Kidney (tissue), 14 donors: ENCODE data around the gene HOXC11. TPM values are rescaled to one million over a fixed set of nuclear protein-coding genes. Genes with fewer than 3 reads are reported as not detected.
A peak's percentile ranks its signal among the peaks of the same experiment; 100 is the strongest.

Source experiments
- DNase-seq, 5 donors: peaks; one replicate each; pipeline ENCODE4 v3.0.0-alpha.2; 2013 to 2020
- FAIRE-seq: peaks from 2 replicates; lab custom pipeline; 2012; peaks lifted over from hg19 to GRCh38; lab: Jason Lieb, UNC
- H3K27ac ChIP-seq, 2 donors: one replicate each; pipeline ENCODE4 v1.7.0; 2013; ENCODE audit warnings: low read depth in 2 of 2, low read length in 2 of 2, inconsistent platforms in 1 of 2
- H3K27me3 ChIP-seq: one replicate; pipeline ENCODE4 v1.7.1; 2013; ENCODE audit warnings: low read length, inconsistent platforms; ENCODE audit not compliant: control insufficient read depth, insufficient read depth
- H3K36me3 ChIP-seq, 3 donors: one replicate each; pipeline versions ENCODE4 v1.7.0 to v1.7.1; 2013; ENCODE audit warnings: low read length in 3 of 3, control low read depth in 1 of 3, inconsistent platforms in 1 of 3; ENCODE audit not compliant: insufficient read depth in 3 of 3, control insufficient read depth in 2 of 3
- H3K4me1 ChIP-seq, 3 donors: one replicate each; pipeline versions ENCODE4 v1.7.0 to v1.7.1; 2013; ENCODE audit warnings: low read length in 3 of 3, inconsistent platforms in 1 of 3, low read depth in 1 of 3; ENCODE audit not compliant: control insufficient read depth in 2 of 3, insufficient read depth in 2 of 3
- H3K4me3 ChIP-seq, 3 donors: one replicate each; pipeline versions ENCODE4 v1.7.0 to v1.8.1; 2013; ENCODE audit warnings: low read length in 3 of 3, control low read depth in 1 of 3, inconsistent platforms in 1 of 3
- H3K9ac ChIP-seq, 3 donors: one replicate each; pipeline versions ENCODE4 v1.7.0 to v1.7.1; 2013; ENCODE audit warnings: low read length in 3 of 3, control low read depth in 1 of 3, inconsistent platforms in 1 of 3
- H3K9me3 ChIP-seq, 3 donors: one replicate each; pipeline versions ENCODE4 v1.7.0 to v1.7.1; 2013; ENCODE audit warnings: low read length in 3 of 3, control low read depth in 1 of 3, inconsistent platforms in 1 of 3; ENCODE audit not compliant: control insufficient read depth in 2 of 3, insufficient read depth in 1 of 3
- CTCF ChIP-seq: IDR thresholded peaks from 3 replicates; pipeline ENCODE4 v1.5.1; 2012; ENCODE audit warnings: mild to moderate bottlenecking, moderate library complexity, borderline replicate concordance; ENCODE audit not compliant: insufficient read depth; ENCODE audit errors: extremely low read depth
- intact Hi-C: fragments of 100-400 bp; cut with DNase I; formaldehyde crosslinking; loops from one replicate; pipeline ENCODE4 v1.11.1; 2022
- polyA plus RNA-seq: library from polyadenylated mRNA; stranded (reverse); fragments of 350-450 nt; fragmentation: Illumina TruSeq; extraction: RNeasy Lipid Tissue Mini Kit (QIAGEN cat#74804); gene quantifications from one replicate; pipeline ENCODE4 v1.2.3, GENCODE V29; 2014; ENCODE audit warnings: low read depth, low replicate concordance; ENCODE audit not compliant: insufficient read depth
- total RNA-seq: library from RNA; stranded (reverse); fragmentation: NEBNext Ultra II Directional; extraction: Animal tissue kit (Norgen Biotek cat#: 25700); gene quantifications from one replicate; pipeline ENCODE4 v1.2.1, GENCODE V29; 2021
- donor health status: control.
- donor health status: control.
- donor health status: control.
- donor health status: control.
- donor health status: control.
- donor health status: DM: yes; HTN: yes; CAD: no.
- donor health status: Normal renal cell carcinoma (clear cell type).

HOXC11 gene
- total and polyA plus RNA-seq, 2 donors from 2014 or later: 0.75 to 1.4 TPM

GRCh38 chr12:53991077-53991460 is 18.1 kb downstream of the HOXC11 start:
- H3K4me3 ChIP-seq: peak overlapping the region; percentile 39 to 86 (median 63)
- peaks cover 0 to 33% (median 20%) of the 10 kb centered on the region in 3 donors for H3K4me1 ChIP-seq
- H3K9ac ChIP-seq: peak overlapping the region; percentile 45 to 75 (median 62)
- H3K9me3 ChIP-seq: no peaks in the 10 kb centered on the region
- FAIRE-seq (no peak), DNase-seq (peak in 1 of 5 donors; percentile 82)
- H3K27ac ChIP-seq: peak overlapping the region; percentile 68 to 72
- H3K36me3 ChIP-seq: no peaks in the 10 kb centered on the region
- H3K27me3 ChIP-seq: peaks cover 5% of the 10 kb centered on the region
- intact Hi-C loops: no loop called here
- no peak for TF ChIP-seq CTCF

- no peak for TF ChIP-seq CTCF
Measured at GRCh38 chr12:53992377-53992889, 19.5 kb downstream of the HOXC11 start.

GRCh38 chr12:53993162-53994008 is 20.5 kb downstream of the HOXC11 start:
- peaks cover 0 to 27% (median 21%) of the 10 kb centered on the region in 3 donors for H3K4me1 ChIP-seq
- peak overlapping the region; percentile 36 to 88 (median 58) for H3K4me3 ChIP-seq
- no peaks in the 10 kb centered on the region for H3K36me3 ChIP-seq
- H3K9ac ChIP-seq: peak overlapping the region; percentile 52 to 95 (median 59)
- peaks cover 3% of the 10 kb centered on the region for H3K27me3 ChIP-seq
- no peaks in the 10 kb centered on the region for H3K9me3 ChIP-seq
- peak overlapping the region; percentile 87 to 93 for H3K27ac ChIP-seq
- DNase-seq (peak in 1 of 5 donors; percentile 73), FAIRE-seq (no peak)
- intact Hi-C loops: no loop called here
- no peak for TF ChIP-seq CTCF

More at GRCh38 chr12:53992377-53992889, 19.5 kb downstream of the HOXC11 start:
- Histone ChIP-seq H3K27ac (peak overlapping the region; percentile 68 to 71), H3K9ac (peak overlapping the region in 2 of 3 donors; percentile 59 to 95), H3K4me3 (peak overlapping the region in 2 of 3 donors; percentile 26 to 86), H3K27me3 (peaks cover 4% of the 10 kb centered on the region), H3K36me3 (no peaks in the 10 kb centered on the region), H3K9me3 (no peaks in the 10 kb centered on the region), H3K4me1 (peaks cover 0 to 31% (median 24%) of the 10 kb centered on the region in 3 donors)
- DNase-seq (no peak), FAIRE-seq (no peak)
- intact Hi-C loops: no loop called here
